Osteoblast (primary cell): ENCODE results near the gene CFAP45. TPM values are rescaled to one million over a fixed set of nuclear protein-coding genes. Genes with fewer than 3 reads are reported as not detected.

Experiments
- DNase-seq: peaks from one replicate; pipeline ENCODE4 v3.0.0; 2011; ENCODE audit warnings: low spot score, mixed read lengths; ENCODE audit not compliant: insufficient read length; ENCODE audit errors: missing footprints
- H2AFZ ChIP-seq: 2 replicates; pipeline ENCODE4 v1.6.0; 2011; ENCODE audit warnings: mild to moderate bottlenecking, low read length
- H3K27ac ChIP-seq: 2 replicates; pipeline ENCODE4 v1.5.1; 2011; ENCODE audit warnings: mild to moderate bottlenecking, low read depth, low read length, moderate library complexity
- H3K27me3 ChIP-seq: 2 replicates; pipeline ENCODE4 v1.6.0; 2012; ENCODE audit warnings: mild to moderate bottlenecking, control low read depth, inconsistent platforms, low read length, moderate library complexity; ENCODE audit not compliant: insufficient read depth
- H3K36me3 ChIP-seq: 2 replicates; pipeline ENCODE4 v1.5.1; 2011; ENCODE audit warnings: mild to moderate bottlenecking, low read length, control low read depth, moderate library complexity; ENCODE audit not compliant: insufficient read depth
- H3K4me1 ChIP-seq: 2 replicates; pipeline ENCODE4 v1.5.1; 2011; ENCODE audit warnings: mild to moderate bottlenecking, low read length, control low read depth, moderate library complexity; ENCODE audit not compliant: insufficient read depth
- H3K4me2 ChIP-seq: 2 replicates; pipeline ENCODE4 v1.6.0; 2011; ENCODE audit warnings: mild to moderate bottlenecking, low read length; ENCODE audit not compliant: insufficient read depth
- H3K4me3 ChIP-seq: fragments of 200-600 bp; sonication (generic); 3 replicates; pipeline ENCODE4 v1.5.1; 2012; ENCODE audit warnings: mild to moderate bottlenecking, low read length, inconsistent platforms; ENCODE audit not compliant: insufficient read depth
- H3K79me2 ChIP-seq: 2 replicates; pipeline ENCODE4 v1.6.0; 2012; ENCODE audit warnings: mild to moderate bottlenecking, low read length, control low read depth, inconsistent platforms; ENCODE audit not compliant: insufficient read depth
- H3K9me3 ChIP-seq: 2 replicates; pipeline ENCODE4 v1.5.1; 2011; ENCODE audit warnings: low read depth, low read length, control low read depth
- H4K20me1 ChIP-seq: 2 replicates; pipeline ENCODE4 v1.6.0; 2012; ENCODE audit warnings: mild to moderate bottlenecking, low read length, control low read depth; ENCODE audit not compliant: insufficient read depth
- CTCF ChIP-seq: IDR thresholded peaks from 2 replicates; pipeline ENCODE4 v1.5.1; 2011; ENCODE audit warnings: mild to moderate bottlenecking, low read depth, low read length, moderate library complexity; ENCODE audit errors: extremely low read depth
- total RNA-seq: library from RNA; depleted of rRNA; stranded (reverse); fragments of >200 nt; gene quantifications from 2 replicates; pipeline ENCODE4 v1.2.3, GENCODE V29; 2012

The CFAP45 gene
- total RNA-seq, 1 donor = 0.36 TPM

- H2AFZ ChIP-seq = peak overlapping the region; percentile 44
- no peaks in the 10 kb centered on the region for H3K79me2 ChIP-seq
- no peaks in the 10 kb centered on the region for H4K20me1 ChIP-seq
- no peak for DNase-seq
- H3K27me3 ChIP-seq = no peaks in the 10 kb centered on the region
- peaks cover 31% of the 10 kb centered on the region for H3K4me1 ChIP-seq
- H3K36me3 ChIP-seq = no peaks in the 10 kb centered on the region
- H3K4me2 ChIP-seq = peak overlapping the region; percentile 34
- peak overlapping the region; percentile 57 for H3K27ac ChIP-seq
- TF ChIP-seq CTCF = no peak
- no peaks in the 10 kb centered on the region for H3K9me3 ChIP-seq
- H3K4me3 ChIP-seq = no peak overlapping the region
These were observed 19.5 kb downstream of the CFAP45 start for GRCh38 chr1:159880430-159880829.

GRCh38 chr1:159879977-159880376, 20.0 kb downstream of the CFAP45 start:
- no peaks in the 10 kb centered on the region for H4K20me1 ChIP-seq
- peaks cover 31% of the 10 kb centered on the region for H3K4me1 ChIP-seq
- H3K9me3 ChIP-seq = no peaks in the 10 kb centered on the region
- peak overlapping the region; percentile 34 for H3K4me2 ChIP-seq
- H3K4me3 ChIP-seq = no peak overlapping the region
- H2AFZ ChIP-seq = peak overlapping the region; percentile 44
- no peak for TF ChIP-seq CTCF
- no peaks in the 10 kb centered on the region for H3K27me3 ChIP-seq
- peak; percentile 87 for DNase-seq
- H3K79me2 ChIP-seq = no peaks in the 10 kb centered on the region
- H3K36me3 ChIP-seq = no peaks in the 10 kb centered on the region
- H3K27ac ChIP-seq = peak overlapping the region; percentile 57

GRCh38 chr1:159879136-159879535, 20.8 kb downstream of the CFAP45 start:
- Histone ChIP-seq H4K20me1 (no peaks in the 10 kb centered on the region), H3K27ac (no peak overlapping the region), H3K9me3 (no peaks in the 10 kb centered on the region), H3K4me2 (no peak overlapping the region), H3K79me2 (no peaks in the 10 kb centered on the region), H3K27me3 (no peaks in the 10 kb centered on the region), H3K4me3 (no peak overlapping the region), H3K4me1 (peaks cover 31% of the 10 kb centered on the region), H2AFZ (no peak overlapping the region), H3K36me3 (no peaks in the 10 kb centered on the region)
- TF ChIP-seq CTCF = no peak
- DNase-seq = no peak

- DNase-seq = no peak
- Histone ChIP-seq H3K36me3 (no peaks in the 10 kb centered on the region), H3K9me3 (no peaks in the 10 kb centered on the region), H3K27ac (no peak overlapping the region), H2AFZ (no peak overlapping the region), H3K79me2 (no peaks in the 10 kb centered on the region), H4K20me1 (no peaks in the 10 kb centered on the region), H3K4me1 (peaks cover 31% of the 10 kb centered on the region), H3K4me2 (no peak overlapping the region), H3K4me3 (no peak overlapping the region), H3K27me3 (no peaks in the 10 kb centered on the region)
- TF ChIP-seq CTCF = no peak
These were observed 22.1 kb downstream of the CFAP45 start for GRCh38 chr1:159877695-159878444.
